GM18520 (cell line): ENCODE data around the gene P2RX6.
A peak's percentile ranks its signal among the peaks of the same experiment; 100 is the strongest.
"Not testable (repeated sequence)": the region's sequence is repeated elsewhere in the genome, so short reads cannot be mapped to it uniquely, and the experiment has no call there.

Experiments used
- ATAC-seq: cut with Tn5 transposase; IDR thresholded peaks from one replicate; pipeline ENCODE4 v1.9.1; 2021; ENCODE audit not compliant: unreplicated experiment

The P2RX6 gene

GRCh38 chr22:21030621-21031544 lies 15.9 kb downstream of the P2RX6 start:
- no peak for ATAC-seq

- no peak for ATAC-seq
Measured at GRCh38 chr22:21031545-21032036, 16.6 kb downstream of the P2RX6 start.

GRCh38 chr22:21032037-21032867 lies 17.3 kb downstream of the P2RX6 start, which contains the start of gene SLC7A4:
Gene SLC7A4, minus strand, starts transcription at chr22:21032561. Its CDS starts 749 bp downstream, at chr22:21031812.
- ATAC-seq = no peak

GRCh38 chr22:21032868-21033688 lies 18.1 kb downstream of the P2RX6 start:
- no peak for ATAC-seq

- no peak for ATAC-seq
Measured at GRCh38 chr22:21033895-21034294, 18.9 kb downstream of the P2RX6 start.

GRCh38 chr22:21034989-21035388 lies 20.0 kb downstream of the P2RX6 start:
- no peak for ATAC-seq

GRCh38 chr22:21038405-21038804 lies 23.4 kb downstream of the P2RX6 start:
- ATAC-seq = no peak

- ATAC-seq = not testable (repeated sequence)
Measured at GRCh38 chr22:21039158-21039557, 24.2 kb downstream of the P2RX6 start.

- no peak for ATAC-seq
Measured at GRCh38 chr22:21041937-21042336, 27.0 kb downstream of the P2RX6 start.

GRCh38 chr22:21042978-21043859 lies 28.3 kb downstream of the P2RX6 start:
- no peak for ATAC-seq

- ATAC-seq = no peak
Measured at GRCh38 chr22:21043860-21044535, 29.0 kb downstream of the P2RX6 start.

- no peak for ATAC-seq
Measured at GRCh38 chr22:21044931-21045584, 30.1 kb downstream of the P2RX6 start.

GRCh38 chr22:21045585-21046294 lies 30.8 kb downstream of the P2RX6 start, which contains the start of gene LRRC74B:
Gene LRRC74B, plus strand, starts transcription at chr22:21045946. Its CDS starts 41 bp downstream, at chr22:21045987.
- ATAC-seq = peak; percentile 70

- ATAC-seq = no peak
Measured at GRCh38 chr22:21047035-21047661, 32.2 kb downstream of the P2RX6 start.

GRCh38 chr22:21047730-21048129 lies 32.8 kb downstream of the P2RX6 start:
- no peak for ATAC-seq

- not testable (repeated sequence) for ATAC-seq
Measured at GRCh38 chr22:21048448-21048847, 33.5 kb downstream of the P2RX6 start.

GRCh38 chr22:21048965-21049364 lies 34.0 kb downstream of the P2RX6 start:
- not testable (repeated sequence) for ATAC-seq
